Neutrophil (primary cell): ENCODE data around the gene BPIFB6.

Source experiments
- H3K27ac ChIP-seq: fragments of 200-600 bp; sonication (generic); 2 replicates; pipeline ENCODE4 v1.5.1; 2016; ENCODE audit warnings: mild to moderate bottlenecking, moderate library complexity
- H3K27me3 ChIP-seq: fragments of 200-600 bp; sonication (generic); 2 replicates; pipeline ENCODE4 v1.6.0; 2016; ENCODE audit warnings: mild to moderate bottlenecking
- H3K36me3 ChIP-seq: fragments of 200-600 bp; sonication (generic); 2 replicates; pipeline ENCODE4 v1.5.1; 2017
- H3K4me1 ChIP-seq, 2 experiments: fragments of 200-600 bp in 1 of 2; sonication (generic) in 1 of 2; 1 replicate in 1 of 2; 2 replicates in 1 of 2; pipeline versions ENCODE4 v1.5.1 to v1.6.1; 2013 to 2016; ENCODE audit warnings: low read depth in 1 of 2, low read length in 1 of 2, mild to moderate bottlenecking in 1 of 2, moderate library complexity in 1 of 2; ENCODE audit not compliant: control insufficient read depth in 1 of 2, insufficient read depth in 1 of 2
- H3K4me3 ChIP-seq, 2 experiments: fragments of 200-600 bp in 1 of 2; sonication (generic) in 1 of 2; 1 replicate in 1 of 2; 2 replicates in 1 of 2; pipeline ENCODE4 v1.5.1; 2013 to 2016; ENCODE audit warnings: low read depth in 1 of 2, low read length in 1 of 2, mild to moderate bottlenecking in 1 of 2, moderate library complexity in 1 of 2
- H3K9me3 ChIP-seq: fragments of 200-600 bp; sonication (generic); 2 replicates; pipeline ENCODE4 v1.5.1; 2016
- CTCF ChIP-seq: fragments of 200-600 bp; sonication (generic); IDR thresholded peaks from 2 replicates; pipeline ENCODE4 v1.5.1; 2016; ENCODE audit warnings: antibody characterized with exemption

BPIFB6 gene

GRCh38 chr20:33071198-33071597, 39.8 kb downstream of the BPIFB6 start:
- Histone ChIP-seq H3K27me3 (no peaks in the 10 kb centered on the region), H3K36me3 (no peaks in the 10 kb centered on the region), H3K4me3 (no peak overlapping the region), H3K4me1 (peaks cover 0 to 6% of the 10 kb centered on the region in 2 experiments), H3K27ac (no peak overlapping the region), H3K9me3 (no peaks in the 10 kb centered on the region)
- TF ChIP-seq CTCF = no peak

- Histone ChIP-seq H3K36me3 (no peaks in the 10 kb centered on the region), H3K27me3 (no peaks in the 10 kb centered on the region), H3K27ac (no peak overlapping the region), H3K4me1 (peaks cover 0 to 6% of the 10 kb centered on the region in 2 experiments), H3K4me3 (no peak overlapping the region), H3K9me3 (no peaks in the 10 kb centered on the region)
- TF ChIP-seq CTCF = no peak
These were observed 40.9 kb downstream of the BPIFB6 start for GRCh38 chr20:33072362-33072761.

GRCh38 chr20:33072813-33073212, 41.4 kb downstream of the BPIFB6 start:
- H3K36me3 ChIP-seq = no peaks in the 10 kb centered on the region
- TF ChIP-seq CTCF = no peak
- H3K9me3 ChIP-seq = no peaks in the 10 kb centered on the region
- peaks cover 0 to 3% of the 10 kb centered on the region in 2 experiments for H3K4me1 ChIP-seq
- no peak overlapping the region for H3K4me3 ChIP-seq
- no peaks in the 10 kb centered on the region for H3K27me3 ChIP-seq
- H3K27ac ChIP-seq = no peak overlapping the region

- Histone ChIP-seq H3K9me3 (no peaks in the 10 kb centered on the region), H3K4me3 (no peak overlapping the region)
- TF ChIP-seq CTCF = no peak
These were observed 43.2 kb downstream of the BPIFB6 start for GRCh38 chr20:33074675-33075074.

GRCh38 chr20:33075281-33075680, 43.8 kb downstream of the BPIFB6 start:
- H3K9me3 ChIP-seq = no peaks in the 10 kb centered on the region
- H3K27me3 ChIP-seq = no peaks in the 10 kb centered on the region
- no peak for TF ChIP-seq CTCF
- H3K4me3 ChIP-seq = no peak overlapping the region
- no peaks in the 10 kb centered on the region for H3K4me1 ChIP-seq
- H3K36me3 ChIP-seq = no peaks in the 10 kb centered on the region
- H3K27ac ChIP-seq = no peak overlapping the region

More at GRCh38 chr20:33074675-33075074, 43.2 kb downstream of the BPIFB6 start:
- H3K27ac ChIP-seq = no peak overlapping the region
- no peaks in the 10 kb centered on the region for H3K36me3 ChIP-seq
- H3K27me3 ChIP-seq = no peaks in the 10 kb centered on the region
- no peaks in the 10 kb centered on the region for H3K4me1 ChIP-seq
